HL-60 (cell line): ENCODE measurements around the gene CCDC83.

Experiments used
- GABPA ChIP-seq: IDR thresholded peaks from 2 replicates; pipeline ENCODE4 v1.6.1; 2012; ENCODE audit warnings: low read depth
- POLR2AphosphoS5 ChIP-seq: IDR thresholded peaks from 2 replicates; pipeline ENCODE4 v1.6.1; 2012; ENCODE audit warnings: low read depth
- REST ChIP-seq: IDR thresholded peaks from 2 replicates; pipeline ENCODE4 v1.6.1; 2012; ENCODE audit warnings: low read depth; ENCODE audit not compliant: insufficient replicate concordance
- SPI1 ChIP-seq: IDR thresholded peaks from 2 replicates; pipeline ENCODE4 v1.6.1; 2012; ENCODE audit warnings: low read depth, mild to moderate bottlenecking, borderline replicate concordance
- TF ChIP-seq, protein P1 (sequence below): IDR thresholded peaks from one replicate; pipeline ENCODE4 v1.5.1; 2011; ENCODE audit warnings: low read length, control low read depth, inconsistent platforms; ENCODE audit not compliant: insufficient read depth

GRCh38 chr11:85889676-85890579 is 34.7 kb downstream of the CCDC83 start:
- TF ChIP-seq POLR2AphosphoS5 (no peak), SPI1 (no peak), GABPA (no peak), REST (no peak)
- TF ChIP-seq, protein P1, sequence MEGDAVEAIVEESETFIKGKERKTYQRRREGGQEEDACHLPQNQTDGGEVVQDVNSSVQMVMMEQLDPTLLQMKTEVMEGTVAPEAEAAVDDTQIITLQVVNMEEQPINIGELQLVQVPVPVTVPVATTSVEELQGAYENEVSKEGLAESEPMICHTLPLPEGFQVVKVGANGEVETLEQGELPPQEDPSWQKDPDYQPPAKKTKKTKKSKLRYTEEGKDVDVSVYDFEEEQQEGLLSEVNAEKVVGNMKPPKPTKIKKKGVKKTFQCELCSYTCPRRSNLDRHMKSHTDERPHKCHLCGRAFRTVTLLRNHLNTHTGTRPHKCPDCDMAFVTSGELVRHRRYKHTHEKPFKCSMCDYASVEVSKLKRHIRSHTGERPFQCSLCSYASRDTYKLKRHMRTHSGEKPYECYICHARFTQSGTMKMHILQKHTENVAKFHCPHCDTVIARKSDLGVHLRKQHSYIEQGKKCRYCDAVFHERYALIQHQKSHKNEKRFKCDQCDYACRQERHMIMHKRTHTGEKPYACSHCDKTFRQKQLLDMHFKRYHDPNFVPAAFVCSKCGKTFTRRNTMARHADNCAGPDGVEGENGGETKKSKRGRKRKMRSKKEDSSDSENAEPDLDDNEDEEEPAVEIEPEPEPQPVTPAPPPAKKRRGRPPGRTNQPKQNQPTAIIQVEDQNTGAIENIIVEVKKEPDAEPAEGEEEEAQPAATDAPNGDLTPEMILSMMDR, result no peak
